Muscle of arm (tissue), 12 donors: ENCODE measurements around the gene SMARCE1. TPM values are rescaled to one million over a fixed set of nuclear protein-coding genes. Genes with fewer than 3 reads are reported as not detected.
"Not testable (repeated sequence)": the region's sequence is repeated elsewhere in the genome, so short reads cannot be mapped to it uniquely, and the experiment has no call there.

ENCODE experiments used
- DNase-seq: peaks from one replicate; pipeline ENCODE4 v3.0.0-alpha.2; 2013
- polyA plus RNA-seq, 12 donors: library from polyadenylated mRNA; unstranded; fragments of 120-200 nt; gene quantifications; one replicate each; pipeline ENCODE4 v1.2.1, GENCODE V29; 2013; ENCODE audit not compliant: insufficient read length in 12 of 12

The SMARCE1 gene
- polyA plus RNA-seq, 12 donors = 112 to 222 (median 136) TPM; not detected in 1

DNA sequence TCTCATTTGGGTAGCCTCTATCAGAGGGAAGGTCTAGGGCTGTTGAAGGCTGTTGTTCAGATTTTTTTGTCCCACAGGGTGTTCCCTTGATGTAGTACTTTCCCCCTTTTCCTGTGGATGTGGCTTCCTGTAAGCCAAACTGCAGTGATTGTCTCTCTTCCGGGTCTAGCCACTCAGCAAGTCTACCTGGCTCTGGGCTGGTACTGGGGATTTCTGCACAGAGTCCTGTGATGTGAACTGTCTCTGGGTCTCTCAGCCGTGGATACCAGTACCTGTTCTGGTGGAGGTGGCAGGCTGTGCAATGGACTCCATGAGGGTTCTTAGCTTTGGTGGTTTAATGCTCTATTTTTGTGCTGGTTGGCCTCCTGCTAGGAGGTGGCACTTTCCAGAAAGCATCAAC lies 59.1 kb downstream of the SMARCE1 start:
- no peak for DNase-seq

DNA sequence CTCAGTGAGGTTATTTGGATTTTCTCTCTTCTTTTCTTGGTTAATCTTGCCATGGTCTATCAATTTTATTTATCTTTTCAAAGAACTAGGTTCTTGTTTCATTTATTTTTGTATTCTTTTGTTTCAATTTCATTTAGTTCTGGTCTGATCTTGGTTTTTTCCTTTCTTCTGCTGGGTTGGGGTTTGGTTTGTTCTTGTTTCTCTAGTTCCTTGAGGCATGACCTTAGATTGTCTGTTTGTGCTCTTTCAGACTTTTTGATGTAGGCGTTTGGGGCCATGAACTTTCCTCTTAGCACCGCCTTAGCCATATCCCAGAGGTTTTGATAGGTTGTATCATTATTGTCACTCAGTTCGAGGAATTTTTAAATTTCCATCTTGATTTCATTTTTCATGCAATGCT lies 61.4 kb downstream of the SMARCE1 start:
- DNase-seq = not testable (repeated sequence)

DNA sequence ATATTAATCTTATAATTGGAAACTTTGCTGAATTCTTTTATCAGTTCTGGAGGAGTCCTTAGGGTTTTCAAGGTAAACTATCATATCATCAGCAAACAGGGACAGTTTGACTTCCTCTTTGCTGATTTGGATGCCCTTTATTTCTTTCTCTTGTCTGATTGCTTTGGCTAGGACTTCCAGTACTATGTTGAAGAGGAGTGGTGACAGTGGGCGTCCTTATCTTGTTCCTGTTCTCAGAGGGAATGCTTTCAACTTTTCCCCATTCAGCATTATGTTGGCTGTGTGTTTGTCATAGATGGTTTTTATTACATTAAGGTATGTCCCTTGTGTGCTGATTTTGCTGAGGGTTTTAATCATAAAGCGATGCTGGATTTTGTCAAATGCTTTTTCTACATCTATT lies 62.7 kb downstream of the SMARCE1 start:
- not testable (repeated sequence) for DNase-seq

DNA sequence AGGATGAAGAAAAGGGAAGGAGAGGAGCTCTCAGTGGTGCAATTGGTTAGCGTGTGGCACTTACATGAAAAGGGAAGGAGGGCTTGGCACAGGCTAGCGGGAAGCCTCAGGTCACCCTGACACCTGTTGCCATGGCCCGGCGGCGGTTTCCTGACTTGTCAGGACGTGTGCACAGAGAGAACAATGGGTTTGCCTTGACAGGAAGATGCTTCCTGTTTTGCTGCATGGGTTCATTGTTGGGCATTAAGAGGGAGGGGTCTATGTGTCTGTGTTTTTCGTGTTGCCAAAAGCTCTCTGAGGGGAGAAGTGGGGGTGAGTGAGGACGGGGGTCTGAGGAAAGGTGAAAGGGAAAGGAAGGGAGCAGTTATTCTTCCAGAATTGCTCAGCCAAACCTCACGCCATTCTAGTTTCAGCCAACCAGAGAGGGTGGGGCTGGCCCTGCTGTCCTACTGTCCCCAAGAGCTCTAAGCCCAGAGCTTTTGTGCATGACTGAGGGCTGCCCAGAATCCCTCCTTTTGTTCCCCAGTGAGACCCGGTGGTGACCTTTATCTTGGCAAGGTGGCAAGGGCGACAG lies 65.2 kb downstream of the SMARCE1 start:
- DNase-seq = no peak

DNA sequence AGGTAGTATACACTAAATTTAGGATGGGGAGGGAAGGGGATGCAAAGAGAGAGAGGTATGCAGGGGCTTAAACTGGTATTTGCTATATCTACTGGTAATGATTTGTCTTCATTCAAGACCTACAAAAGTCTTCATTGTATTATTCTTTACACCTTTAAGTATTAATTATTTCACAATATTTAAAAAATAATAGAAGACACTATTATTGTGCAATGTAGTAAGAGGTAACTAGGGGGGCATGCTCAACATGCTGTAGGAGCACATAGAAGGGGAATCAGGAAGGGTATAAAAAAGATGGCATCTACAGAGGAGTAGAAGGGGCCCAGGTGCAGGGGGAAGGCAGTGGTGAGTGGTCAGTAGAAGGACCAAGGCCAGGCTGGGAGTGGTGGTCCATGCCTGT lies 67.5 kb downstream of the SMARCE1 start:
- no peak for DNase-seq

DNA sequence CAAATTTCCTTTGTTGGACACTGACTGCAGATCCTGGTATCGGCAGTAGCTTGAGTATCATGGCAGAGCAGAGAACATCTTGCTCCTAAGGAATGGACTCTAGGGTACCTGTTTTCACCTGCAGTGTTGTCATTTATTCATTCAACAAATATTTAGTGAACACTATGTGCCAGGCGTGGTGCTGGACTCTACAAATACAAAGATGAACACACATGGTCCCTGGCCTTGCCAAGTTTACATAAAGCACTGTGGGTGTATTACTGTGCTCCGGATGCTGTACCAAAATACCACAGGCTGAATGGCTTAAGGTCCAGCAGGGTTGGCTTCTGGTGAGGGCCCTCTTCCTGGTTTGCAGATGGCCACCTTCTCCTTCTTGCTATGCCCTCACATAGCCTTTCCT lies 68.1 kb downstream of the SMARCE1 start:
- DNase-seq = no peak

DNA sequence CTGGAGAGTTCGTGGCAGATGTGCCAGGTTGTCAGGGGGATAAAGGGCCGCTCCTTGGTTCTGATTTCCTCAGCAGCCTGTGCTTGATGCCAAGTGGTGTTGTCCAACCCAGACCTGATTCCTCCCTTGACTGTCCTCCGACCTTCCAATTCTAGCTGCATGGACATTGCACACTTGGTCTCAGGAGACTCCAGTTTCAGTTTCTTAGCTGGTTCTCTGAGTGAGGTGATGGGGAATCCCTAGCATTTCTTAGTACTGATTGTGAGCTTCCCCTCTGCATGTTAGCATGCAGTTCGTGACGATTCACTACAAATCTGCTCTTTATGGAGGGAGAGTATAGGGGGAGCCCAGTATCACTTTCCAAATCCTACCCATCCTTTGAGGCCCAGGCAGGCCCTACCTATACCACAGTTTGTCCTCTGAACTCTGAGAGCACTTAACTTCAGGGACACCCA lies 70.0 kb downstream of the SMARCE1 start:
- no peak for DNase-seq

DNA sequence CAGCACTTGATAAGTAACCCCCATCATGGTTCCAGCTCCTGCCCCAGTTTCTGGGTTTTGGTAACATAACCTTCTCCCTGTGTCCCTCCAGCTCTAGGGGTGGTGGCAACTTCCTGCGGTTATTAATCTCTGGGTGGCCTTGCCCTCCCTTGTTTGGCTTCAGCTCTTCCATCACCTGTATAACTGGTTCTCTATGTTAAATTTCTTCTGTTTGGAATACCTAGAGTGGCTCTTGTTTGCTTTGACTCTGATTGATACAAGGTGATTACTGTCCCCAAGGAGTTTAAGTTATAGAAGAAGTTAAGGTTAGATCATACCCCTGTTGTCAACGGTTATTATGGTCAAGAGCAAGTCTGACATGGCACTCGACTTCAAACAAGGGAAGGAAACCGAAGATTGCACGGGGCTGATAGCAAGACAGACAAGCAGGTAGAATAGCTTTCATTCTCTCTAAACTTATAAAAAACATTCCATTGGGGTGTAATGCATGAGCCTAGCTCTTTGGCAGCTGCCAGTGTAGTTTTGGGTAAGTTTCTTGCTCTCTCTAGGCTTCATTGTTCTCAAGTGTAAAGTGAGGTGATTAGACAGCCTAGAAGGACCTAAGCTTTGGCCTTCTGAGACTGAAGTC lies 71.4 kb downstream of the SMARCE1 start:
- no peak for DNase-seq

Other genes with a start within 250 kb of the SMARCE1 start
- gene TOP2A, start 229.9 kb downstream of the SMARCE1 start, polyA plus RNA-seq = 100 to 1,000 TPM in 4 of 12 donors, 10 to 100 TPM in 8; 42.0 to 251 (median 81.6) TPM
- gene IGFBP4, start 204.4 kb downstream of the SMARCE1 start, polyA plus RNA-seq = 100 to 1,000 TPM in 11 of 12 donors, not detected in 1; 182 to 333 (median 234) TPM
- 1 to 10 TPM in 3 of 12 donors, under 1 TPM in 4, not detected in 5; 0.04 to 6.8 (median 0.15) TPM for gene TNS4, start 146.2 kb downstream of the SMARCE1 start, polyA plus RNA-seq
- gene CCR7, start 82.3 kb downstream of the SMARCE1 start, polyA plus RNA-seq = 1 to 10 TPM in 2 of 12 donors, under 1 TPM in 8, not detected in 2; 0.18 to 3.5 (median 0.55) TPM
- gene KRT222, start 17.4 kb upstream of the SMARCE1 start, polyA plus RNA-seq = 1 to 10 TPM in 1 of 12 donors, under 1 TPM in 7, not detected in 4; 0.07 to 1.0 (median 0.19) TPM
- under 1 TPM in 1 of 12 donors, not detected in 11; 0.21 TPM for gene KRT24, start 55.9 kb upstream of the SMARCE1 start, polyA plus RNA-seq
- gene KRT25, start 107.5 kb upstream of the SMARCE1 start, polyA plus RNA-seq = under 1 TPM in 4 of 12 donors, not detected in 8; 0.15 to 0.33 (median 0.21) TPM
- gene KRT26, start 124.4 kb upstream of the SMARCE1 start, polyA plus RNA-seq = not detected
- not detected for gene KRT27, start 134.7 kb upstream of the SMARCE1 start, polyA plus RNA-seq
- gene KRT28, start 152.1 kb upstream of the SMARCE1 start, polyA plus RNA-seq = not detected
- gene KRT10, start 174.8 kb upstream of the SMARCE1 start, polyA plus RNA-seq = 1,000 to 10,000 TPM in 1 of 12 donors, 100 to 1,000 TPM in 2, 10 to 100 TPM in 8, not detected in 1; 26.9 to 1,201 (median 45.0) TPM
- 1 to 10 TPM in 1 of 12 donors, under 1 TPM in 6, not detected in 5; 0.07 to 2.8 (median 0.31) TPM for gene KRT12, start 219.4 kb upstream of the SMARCE1 start, polyA plus RNA-seq
- gene KRT20, start 237.4 kb upstream of the SMARCE1 start, polyA plus RNA-seq = 1 to 10 TPM in 1 of 12 donors, under 1 TPM in 4, not detected in 7; 0.07 to 1.9 (median 0.22) TPM